HL-60 (cell line): ENCODE data around the gene ZRANB3.

ENCODE experiments used
- DNase-seq, 2 experiments: peaks; one replicate each; pipeline ENCODE4 v3.0.0-alpha.2; 2010 to 2020; ENCODE audit warnings: low read depth in 1 of 2, low spot score in 1 of 2
- H3K27ac ChIP-seq: fragments of 250-450 bp; sonication (Bioruptor Pico); replicated peaks from 2 replicates; pipeline ENCODE4 v1.5.1; 2020; ENCODE audit warnings: mild to moderate bottlenecking, moderate library complexity
- H3K27me3 ChIP-seq: fragments of 250-450 bp; sonication (Bioruptor Pico); 2 replicates; pipeline ENCODE4 v1.5.1; 2021; ENCODE audit warnings: mild to moderate bottlenecking, moderate library complexity; ENCODE audit not compliant: insufficient read depth, poor library complexity, severe bottlenecking
- H3K4me3 ChIP-seq: replicated peaks from 2 replicates; pipeline ENCODE4 v1.5.1; 2011; ENCODE audit warnings: mild to moderate bottlenecking, control low read depth, low read length; ENCODE audit not compliant: insufficient read depth
- CTCF ChIP-seq: IDR thresholded peaks from one replicate; pipeline ENCODE4 v1.5.1; 2011; ENCODE audit warnings: low read length, control low read depth, inconsistent platforms; ENCODE audit not compliant: insufficient read depth
- GABPA ChIP-seq: IDR thresholded peaks from 2 replicates; pipeline ENCODE4 v1.6.1; 2012; ENCODE audit warnings: low read depth
- POLR2AphosphoS5 ChIP-seq: IDR thresholded peaks from 2 replicates; pipeline ENCODE4 v1.6.1; 2012; ENCODE audit warnings: low read depth
- REST ChIP-seq: IDR thresholded peaks from 2 replicates; pipeline ENCODE4 v1.6.1; 2012; ENCODE audit warnings: low read depth; ENCODE audit not compliant: insufficient replicate concordance
- SPI1 ChIP-seq: IDR thresholded peaks from 2 replicates; pipeline ENCODE4 v1.6.1; 2012; ENCODE audit warnings: low read depth, mild to moderate bottlenecking, borderline replicate concordance

Gene ZRANB3

GRCh38 chr2:135189148-135189547, 341.9 kb downstream of the ZRANB3 start:
- H3K27ac ChIP-seq, result no peak overlapping the region
- no peaks in the 10 kb centered on the region for H3K27me3 ChIP-seq
- no peak for DNase-seq
- H3K4me3 ChIP-seq, result no peak overlapping the region
- no peak for TF ChIP-seq POLR2AphosphoS5
- TF ChIP-seq SPI1, result no peak
- no peak for TF ChIP-seq REST
- TF ChIP-seq GABPA, result no peak
- TF ChIP-seq CTCF, result no peak

- H3K27me3 ChIP-seq, result no peaks in the 10 kb centered on the region
- H3K4me3 ChIP-seq, result no peak overlapping the region
- DNase-seq, result no peak
- H3K27ac ChIP-seq, result no peak overlapping the region
- TF ChIP-seq POLR2AphosphoS5, result no peak
- no peak for TF ChIP-seq SPI1
- no peak for TF ChIP-seq GABPA
- TF ChIP-seq CTCF, result no peak
- no peak for TF ChIP-seq REST
Observed at GRCh38 chr2:135187270-135187669, 343.7 kb downstream of the ZRANB3 start.

- no peak for DNase-seq
- H3K27me3 ChIP-seq, result no peaks in the 10 kb centered on the region
- no peak for TF ChIP-seq CTCF
- no peak for TF ChIP-seq REST
- TF ChIP-seq GABPA, result no peak
- no peak for TF ChIP-seq SPI1
- TF ChIP-seq POLR2AphosphoS5, result no peak
- H3K27ac ChIP-seq, result no peak overlapping the region
- H3K4me3 ChIP-seq, result no peak overlapping the region
Observed at GRCh38 chr2:135186054-135186453, 345.0 kb downstream of the ZRANB3 start.
